WI38 (cell line): ENCODE measurements around the gene NRXN2.

Experiments
- H3K4me3 ChIP-seq: 2 replicates; pipeline ENCODE4 v1.5.1; 2011; ENCODE audit warnings: low read depth, mild to moderate bottlenecking, control low read depth, low read length
- CTCF ChIP-seq: IDR thresholded peaks from 2 replicates; pipeline ENCODE4 v1.5.1; 2012; ENCODE audit warnings: low read depth, mild to moderate bottlenecking, control low read depth, low read length

Gene NRXN2

GRCh38 chr11:64687204-64687603, 35.8 kb downstream of the NRXN2 start:
- no peak for TF ChIP-seq CTCF
- no peak overlapping the region for H3K4me3 ChIP-seq

DNA sequence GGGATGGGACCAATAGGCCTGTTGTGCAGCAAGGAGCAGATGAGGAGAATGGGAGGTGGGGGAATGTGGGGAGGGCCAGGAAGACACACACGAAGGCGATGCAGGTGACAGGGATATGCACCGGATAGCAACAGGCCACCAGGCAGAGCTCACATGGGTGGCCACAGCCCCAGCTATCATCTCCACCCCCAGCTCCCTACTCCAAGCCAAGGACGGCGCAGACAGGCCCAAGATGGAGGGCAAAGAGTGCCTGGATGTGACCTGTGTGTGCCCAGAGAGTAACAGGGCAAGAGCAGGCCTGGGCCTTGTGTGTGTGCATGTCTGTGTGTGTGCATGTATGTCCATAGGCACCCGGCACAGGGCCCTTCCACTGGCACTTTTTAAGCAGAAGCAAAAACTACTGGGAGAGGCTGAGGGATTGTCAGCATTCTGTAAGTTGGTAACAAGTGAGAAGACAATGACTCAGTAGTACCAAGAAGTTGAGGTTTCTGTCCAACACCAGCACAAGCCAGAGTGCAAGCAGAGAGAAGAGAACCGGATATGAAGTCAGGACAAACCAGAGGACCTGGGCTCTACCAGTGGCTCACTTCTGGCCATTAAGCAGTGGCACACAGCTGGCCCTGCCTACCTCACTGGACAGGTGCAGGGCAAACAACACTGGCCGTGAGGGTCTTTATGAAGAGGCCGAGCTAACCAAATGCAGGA, 36.4 kb downstream of the NRXN2 start:
- no peak for TF ChIP-seq CTCF
- H3K4me3 ChIP-seq = no peak overlapping the region

GRCh38 chr11:64685536-64685935, 37.5 kb downstream of the NRXN2 start:
- no peak for TF ChIP-seq CTCF

GRCh38 chr11:64684357-64684756, 38.6 kb downstream of the NRXN2 start:
- no peak for TF ChIP-seq CTCF
- H3K4me3 ChIP-seq = no peak overlapping the region

More at GRCh38 chr11:64685536-64685935, 37.5 kb downstream of the NRXN2 start:
- H3K4me3 ChIP-seq = no peak overlapping the region

DNA sequence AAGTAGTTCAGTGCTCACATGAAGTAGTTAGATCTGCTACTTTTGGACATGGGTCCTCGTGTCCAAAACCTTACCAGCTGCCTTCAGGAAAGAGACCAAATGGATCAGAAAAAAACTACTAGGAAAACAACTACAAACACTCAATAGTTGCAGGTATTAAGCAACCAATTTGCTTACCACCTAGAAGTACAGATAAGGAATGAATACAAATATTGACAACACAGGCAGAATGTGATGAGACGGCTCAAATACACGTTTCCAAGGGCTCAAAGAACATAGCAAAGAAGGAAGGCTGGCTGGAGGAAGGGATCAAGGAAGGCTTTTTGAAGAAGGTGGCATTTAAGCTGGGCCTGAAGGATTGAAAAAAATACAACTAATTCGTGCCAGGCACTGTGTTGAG, 41.8 kb downstream of the NRXN2 start:
- no peak overlapping the region for H3K4me3 ChIP-seq
- TF ChIP-seq CTCF = no peak

GRCh38 chr11:64679846-64680245, 43.2 kb downstream of the NRXN2 start:
- no peak for TF ChIP-seq CTCF
- H3K4me3 ChIP-seq = no peak overlapping the region

DNA sequence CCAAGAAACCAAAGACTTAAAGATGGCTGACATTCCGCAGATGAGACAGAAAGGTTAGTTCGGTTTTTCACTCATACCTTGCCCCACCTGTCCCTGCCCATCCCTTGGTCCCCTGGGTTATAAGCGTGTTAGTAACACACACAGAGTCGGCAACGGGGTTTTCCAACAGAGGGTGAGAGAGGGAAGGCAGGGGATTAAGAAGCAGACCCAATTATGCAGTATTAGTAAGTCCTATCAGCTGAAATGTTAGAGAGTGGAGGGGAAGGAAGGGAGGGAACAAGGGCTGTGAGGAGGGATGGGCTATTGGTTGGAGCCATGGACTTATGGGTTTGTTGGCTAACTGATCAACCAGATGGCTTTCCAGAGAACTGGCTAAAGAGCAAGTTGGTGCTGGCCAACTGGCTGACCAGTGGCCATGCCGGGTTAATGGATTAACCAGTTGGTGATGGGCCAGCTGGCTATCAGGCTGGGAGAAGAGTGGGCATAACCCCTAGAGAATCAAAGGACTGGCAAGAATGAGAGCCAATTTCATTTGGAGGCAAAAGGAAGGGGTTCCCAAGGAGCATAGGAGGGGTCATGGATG, 45.5 kb downstream of the NRXN2 start:
- no peak overlapping the region for H3K4me3 ChIP-seq
- no peak for TF ChIP-seq CTCF
